NCI-H1930 (cell line): Measurements from ENCODE around the gene FYN.
"Not testable (repeated sequence)": the region's sequence is repeated elsewhere in the genome, so short reads cannot be mapped to it uniquely, and the experiment has no call there.

Source experiments
- DNase-seq, 2 experiments: peaks; one replicate each; lab custom pipeline; 2025; lab: John Stamatoyannopoulos, UW

The FYN gene

GRCh38 chr6:111850295-111850937 lies 22.8 kb downstream of the FYN start:
- no peak for DNase-seq

DNA sequence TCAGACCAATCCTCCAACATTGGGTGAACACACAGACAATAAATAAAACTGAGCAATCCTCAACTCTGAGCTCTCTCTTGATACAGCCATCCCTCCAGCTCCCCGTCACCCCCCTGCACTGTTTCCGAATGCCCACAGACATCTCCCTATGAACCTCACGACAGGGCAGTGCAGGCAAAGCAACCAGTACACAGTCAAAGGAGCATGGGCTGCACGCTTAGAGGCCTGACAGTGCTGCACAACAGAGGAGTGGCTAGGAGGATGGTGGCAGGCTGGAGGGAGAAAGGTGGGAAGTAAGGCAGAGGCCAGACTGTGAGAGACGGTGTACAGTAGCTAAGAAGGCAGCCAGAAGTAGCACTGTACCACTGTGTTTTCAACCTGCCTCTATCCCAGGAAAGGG lies 24.0 kb downstream of the FYN start:
- DNase-seq: no peak

GRCh38 chr6:111848262-111848812 lies 24.9 kb downstream of the FYN start:
- no peak for DNase-seq

- DNase-seq: no peak
These were observed 26.5 kb downstream of the FYN start for GRCh38 chr6:111846492-111847409.

DNA sequence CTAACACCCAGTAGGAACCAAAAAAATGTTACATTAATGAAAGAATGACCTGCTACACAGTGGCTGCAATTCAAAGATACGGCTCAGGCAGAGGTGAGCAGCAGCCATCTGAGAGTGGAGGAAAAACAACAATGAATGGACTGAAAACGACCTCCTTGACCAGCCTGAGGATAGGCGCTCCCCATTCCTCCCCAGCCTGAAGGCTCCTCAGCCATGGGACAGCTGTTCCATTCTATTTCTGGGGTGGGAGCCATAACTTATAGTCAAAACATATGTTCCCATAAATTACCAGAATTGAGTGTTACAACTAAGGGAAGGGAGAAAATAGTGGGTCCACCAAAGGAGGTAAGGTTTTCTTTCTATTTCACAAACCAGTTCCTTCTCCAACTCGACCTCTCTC lies 27.2 kb downstream of the FYN start:
- DNase-seq: no peak

DNA sequence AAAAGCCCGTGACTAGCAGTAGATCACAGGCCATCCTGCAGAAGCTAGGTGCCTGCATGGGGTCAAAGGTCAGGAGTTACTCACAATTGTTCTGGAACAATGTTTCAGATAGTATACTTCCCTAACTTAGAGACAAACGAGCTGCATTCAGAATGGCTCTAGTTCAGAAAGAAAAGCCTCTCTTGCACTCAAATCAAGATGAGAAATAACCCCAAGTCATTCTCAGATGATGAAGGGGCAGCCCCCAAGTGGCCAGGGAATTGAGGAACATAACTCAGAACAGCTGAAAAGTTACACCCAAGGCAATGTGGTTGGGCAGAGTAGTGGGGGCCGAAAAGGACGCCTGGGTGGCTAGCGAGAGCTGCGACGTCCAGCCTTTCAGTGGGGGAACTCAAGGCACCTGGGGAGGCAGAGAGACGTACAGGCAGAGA lies 27.8 kb downstream of the FYN start:
- DNase-seq: no peak

DNA sequence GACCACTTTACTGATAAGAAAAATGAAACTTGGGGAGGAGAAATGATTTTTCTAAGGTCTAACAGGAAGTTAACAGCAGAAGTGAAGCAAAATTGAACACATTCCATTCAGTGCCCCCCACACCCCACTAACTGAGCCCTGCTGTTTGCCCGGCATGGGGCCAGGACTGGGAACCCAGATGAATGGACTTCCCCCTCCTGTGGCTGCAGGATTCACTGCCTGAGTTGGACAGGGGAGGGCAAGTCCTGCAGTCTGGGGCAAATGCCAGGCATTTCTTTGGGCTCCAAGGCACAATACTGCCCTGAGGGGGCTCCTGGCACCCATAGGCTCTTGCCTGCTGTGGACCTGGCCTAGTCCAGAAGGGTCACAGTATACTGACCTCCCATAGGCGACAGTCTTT lies 28.3 kb downstream of the FYN start:
- no peak for DNase-seq

DNA sequence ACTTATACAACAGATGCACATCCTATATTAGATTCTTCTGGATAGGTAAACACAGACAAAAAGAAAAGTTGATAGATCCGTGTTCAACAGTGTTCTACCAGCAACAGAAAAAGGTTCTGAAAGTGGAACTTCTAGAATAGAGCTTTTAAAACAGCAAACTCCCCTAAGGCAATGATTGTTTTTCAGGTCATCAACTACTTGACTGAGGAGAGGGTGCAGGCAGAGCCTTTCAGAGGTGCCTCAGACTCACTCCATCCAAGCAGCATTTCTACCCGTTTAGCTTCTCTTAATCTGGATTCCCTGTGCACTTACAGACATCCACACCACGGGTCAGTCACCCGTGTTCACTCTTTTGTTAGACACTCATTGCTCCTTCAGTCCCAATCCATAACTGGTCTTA lies 28.9 kb downstream of the FYN start:
- DNase-seq: no peak

- no peak for DNase-seq
These were observed 29.7 kb downstream of the FYN start for GRCh38 chr6:111843347-111844147.

DNA sequence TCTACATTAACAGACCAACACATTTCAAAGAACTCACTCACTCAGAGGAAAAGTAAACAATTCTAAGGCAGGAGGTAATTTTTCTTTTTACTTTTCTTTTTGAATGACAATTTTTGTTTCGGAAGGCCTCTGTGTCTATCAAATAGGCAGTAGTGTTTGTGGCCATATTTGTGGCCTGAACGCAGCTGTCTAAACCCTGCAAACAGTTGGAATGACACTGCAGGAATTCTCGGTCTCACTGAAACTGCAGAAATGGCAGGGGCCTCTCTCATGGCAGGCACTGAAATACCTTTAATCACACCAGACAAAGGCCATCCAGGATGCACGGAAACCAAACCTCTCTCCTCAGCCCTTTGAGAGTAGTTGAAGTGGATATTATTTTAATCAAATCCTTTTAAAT lies 30.4 kb downstream of the FYN start:
- DNase-seq: no peak

DNA sequence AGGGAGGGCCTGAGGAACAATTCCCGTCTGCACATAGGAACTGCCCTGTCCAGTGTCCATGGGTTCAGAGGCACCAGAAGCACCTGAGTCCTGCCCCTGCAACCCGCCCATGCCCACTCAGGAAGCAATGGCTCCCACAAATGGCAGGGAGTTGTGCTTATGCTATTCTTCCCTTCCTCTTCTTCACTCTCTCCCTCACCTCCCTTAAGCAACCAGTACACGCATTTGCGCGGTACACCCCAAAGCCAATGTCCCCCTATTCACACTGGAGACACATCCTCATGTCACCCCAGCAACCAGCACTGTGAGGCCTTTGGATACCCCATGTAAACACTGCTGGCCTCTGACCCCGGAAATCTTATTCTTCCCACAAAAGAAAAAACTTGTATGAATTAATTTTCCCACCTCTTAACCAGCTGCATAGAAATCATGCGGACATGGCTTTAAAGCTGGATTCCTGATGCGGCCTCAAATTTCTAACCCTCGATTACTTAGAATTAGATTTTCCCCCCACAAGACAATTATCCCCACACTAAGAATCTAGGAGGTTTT lies 30.9 kb downstream of the FYN start:
- no peak for DNase-seq

DNA sequence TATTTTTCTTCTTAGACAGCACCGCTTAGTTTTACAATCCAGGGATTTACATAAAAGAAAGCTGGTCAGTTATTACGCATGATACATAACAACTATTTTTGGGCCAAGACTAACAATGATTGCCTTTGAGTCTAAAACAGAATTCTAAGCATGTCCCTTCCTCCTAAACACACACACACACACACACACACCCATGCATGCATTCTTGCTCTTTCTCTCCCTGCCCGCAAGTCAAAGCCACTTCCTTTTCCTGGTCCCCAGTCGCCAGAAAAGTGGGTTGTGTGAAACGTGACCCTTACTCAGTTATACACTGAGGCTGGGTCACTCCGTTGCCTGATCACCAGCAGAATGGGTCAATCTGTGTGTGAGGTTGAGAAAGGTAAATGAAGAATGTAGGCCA lies 31.4 kb downstream of the FYN start:
- DNase-seq: no peak

- no peak for DNase-seq
These were observed 32.4 kb downstream of the FYN start for GRCh38 chr6:111840803-111841202.

DNA sequence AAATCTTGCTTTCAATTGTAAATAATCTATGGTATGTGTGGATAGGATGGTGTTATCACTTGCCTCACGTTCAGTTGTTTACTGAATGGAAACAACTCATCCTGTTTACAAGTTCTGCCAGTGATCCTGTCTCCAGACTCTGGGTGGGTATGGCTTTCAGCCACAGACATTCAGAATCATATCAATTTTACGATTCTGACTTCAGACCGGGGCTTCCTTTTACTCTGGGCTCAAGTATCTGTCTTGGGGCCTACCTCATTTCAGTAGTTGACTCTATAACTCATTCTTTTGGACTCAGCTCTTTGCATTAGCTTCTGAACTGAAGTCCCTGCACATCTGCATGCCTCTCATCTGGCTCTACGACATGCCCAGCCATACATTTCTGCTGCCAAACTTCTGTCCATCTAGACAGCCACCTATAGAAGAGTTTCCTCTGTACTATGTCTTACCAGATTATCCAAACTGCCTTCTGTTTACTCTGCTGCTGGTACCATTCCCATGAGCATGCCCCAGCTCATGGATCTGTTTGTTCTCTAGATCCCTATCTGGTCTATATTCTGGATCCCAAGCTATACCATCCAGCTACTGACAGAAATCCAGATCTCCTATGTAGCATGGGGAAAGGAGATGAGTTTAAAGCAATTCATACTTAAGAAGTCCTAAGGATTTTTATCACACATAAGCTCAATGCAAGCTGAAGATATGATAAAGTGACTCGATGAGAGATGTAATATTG lies 34.3 kb downstream of the FYN start:
- DNase-seq: no peak

DNA sequence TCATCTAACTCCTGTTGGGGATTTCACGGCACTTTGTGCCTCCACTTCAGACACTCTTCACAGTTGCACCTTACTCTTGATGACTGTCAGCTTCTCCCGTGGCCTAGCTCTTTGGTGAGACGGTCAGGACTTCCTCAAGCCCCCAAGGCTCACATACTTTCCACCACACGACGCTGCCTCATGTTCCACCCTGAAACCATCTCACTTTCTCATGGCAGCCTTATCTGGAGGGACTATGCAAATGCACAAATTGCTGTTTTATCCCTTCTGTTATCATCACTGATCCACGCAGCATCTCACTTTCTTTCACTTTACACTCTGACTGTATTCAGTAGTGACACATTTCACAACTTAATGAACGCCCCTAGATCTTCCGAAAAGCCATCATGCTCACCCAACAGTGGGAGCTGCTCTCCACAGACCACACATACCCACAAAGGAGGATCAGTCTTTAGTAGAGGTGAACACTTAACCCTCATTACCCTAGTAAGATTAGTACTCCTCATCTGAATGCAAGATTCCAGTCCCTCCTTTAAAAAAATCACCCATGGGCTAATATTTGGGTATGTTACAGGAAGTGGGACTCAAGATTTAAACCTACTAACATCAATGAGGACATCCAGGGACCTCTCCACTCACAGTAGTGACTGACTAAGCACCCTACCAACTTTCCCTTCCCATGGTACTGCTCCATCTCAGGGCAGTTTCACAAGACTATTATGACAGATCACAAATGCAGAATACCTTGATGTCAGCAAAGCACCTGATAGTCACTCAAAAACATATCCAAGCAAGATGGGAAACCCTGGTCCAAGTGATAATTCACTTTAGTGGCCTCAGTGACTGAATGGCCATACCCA lies 35.4 kb downstream of the FYN start:
- no peak for DNase-seq

- no peak for DNase-seq
These were observed 36.2 kb downstream of the FYN start for GRCh38 chr6:111837007-111837406.

DNA sequence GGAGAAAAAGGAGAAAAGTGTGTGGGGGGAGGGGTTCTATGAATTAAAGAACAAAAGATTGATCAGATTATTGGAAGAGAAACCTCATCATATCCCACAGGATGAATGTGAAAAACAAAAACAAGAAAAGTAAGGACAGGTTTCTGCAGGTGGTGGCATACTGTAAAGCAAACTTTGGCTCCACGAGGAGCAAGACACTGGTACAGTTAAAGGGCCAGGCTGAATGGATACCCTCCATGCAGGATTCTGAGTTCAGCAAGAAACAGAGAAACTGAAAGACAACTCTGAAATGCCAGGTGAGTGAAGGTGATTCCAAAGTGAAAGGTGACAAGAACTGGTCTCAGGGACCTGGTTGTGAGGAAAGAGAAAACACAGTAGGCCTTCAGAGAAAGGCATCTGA lies 37.4 kb downstream of the FYN start:
- no peak for DNase-seq

DNA sequence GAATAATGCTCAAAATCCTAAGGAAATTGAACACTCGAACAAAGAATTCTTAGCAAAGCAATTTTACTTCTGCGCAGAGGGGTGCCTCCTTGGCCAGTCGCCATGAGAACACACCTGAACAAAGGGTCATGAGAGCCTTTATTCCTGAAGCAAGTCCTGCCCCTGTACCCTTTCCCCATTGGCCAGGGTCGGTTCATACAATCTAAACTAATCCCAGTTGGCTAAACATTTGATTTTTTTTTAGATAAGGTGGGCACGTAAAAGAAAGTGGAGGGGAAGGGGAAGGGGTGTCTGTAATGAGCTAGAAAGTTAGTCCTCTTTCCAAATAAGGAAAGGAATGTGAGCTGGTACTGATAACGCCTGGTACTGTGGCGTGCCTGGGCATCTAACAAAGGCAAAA lies 37.9 kb downstream of the FYN start:
- not testable (repeated sequence) for DNase-seq

GRCh38 chr6:111834356-111834755 lies 38.9 kb downstream of the FYN start:
- DNase-seq: no peak

DNA sequence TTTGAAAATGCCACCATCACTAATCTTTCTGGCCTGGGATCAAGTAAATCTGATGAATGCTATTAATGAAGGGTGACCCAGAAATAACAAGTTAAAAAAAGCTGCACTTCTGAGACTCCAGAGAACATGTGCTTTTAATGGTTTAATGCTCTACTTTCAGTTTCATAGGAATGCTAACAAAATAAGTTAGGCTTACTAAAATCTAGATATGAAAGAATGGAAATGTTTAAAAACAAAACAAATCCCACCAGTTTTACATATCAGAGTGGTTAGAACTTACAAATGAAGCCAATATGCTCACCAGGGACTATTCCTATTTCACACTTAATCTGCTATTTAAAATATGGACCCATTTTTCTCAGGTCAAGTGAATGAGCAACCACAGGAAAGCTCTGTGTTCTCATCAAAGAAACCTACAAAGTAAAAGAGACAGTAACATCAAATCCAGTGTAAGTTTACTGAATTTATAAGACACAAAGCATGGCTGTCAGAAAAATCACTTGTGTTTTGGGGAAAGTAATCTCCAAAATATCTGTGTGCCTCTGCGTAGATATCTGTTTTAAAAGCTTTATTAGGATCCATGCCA lies 40.3 kb downstream of the FYN start:
- no peak for DNase-seq
